Keratinocyte (primary cell): ENCODE results near the gene GAS6.

Experiments
- EZH2 ChIP-seq: IDR thresholded peaks from one replicate; pipeline ENCODE4 v1.6.1; 2012; ENCODE audit warnings: inconsistent platforms, mild to moderate bottlenecking, low read length, moderate library complexity
- TF ChIP-seq, protein P1 (sequence below), 3 experiments: IDR thresholded peaks in 1 of 3; conservative IDR thresholded peaks in 1 of 3; optimal IDR thresholded peaks in 1 of 3; 2 replicates in 2 of 3; 3 replicates in 1 of 3; pipeline versions ENCODE3 to v1.5.1; 2011; ENCODE audit warnings: low read length in 3 of 3, mild to moderate bottlenecking in 3 of 3, moderate library complexity in 2 of 3, control low read depth in 1 of 3, inconsistent platforms in 1 of 3; ENCODE audit not compliant: insufficient read depth in 2 of 3; ENCODE audit errors: extremely low read depth in 1 of 3

DNA sequence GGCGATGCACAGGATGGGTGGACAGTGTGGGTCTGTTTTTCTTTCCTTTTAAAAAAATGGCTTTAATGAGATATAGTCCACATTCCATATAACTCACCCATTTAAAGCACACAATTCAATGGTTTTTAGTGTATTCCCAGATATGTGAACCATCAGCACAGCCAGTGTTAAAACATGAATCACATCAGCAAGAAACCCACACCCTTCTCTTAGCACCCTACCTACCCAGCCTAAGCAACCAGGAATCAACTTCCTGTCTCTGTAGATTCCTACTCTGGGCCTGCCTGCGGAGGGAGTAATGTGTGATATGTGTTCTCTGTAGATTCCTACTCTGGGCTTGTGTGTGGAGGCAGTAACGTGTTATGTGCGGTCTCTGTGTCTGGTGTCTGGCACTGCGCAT is 92.9 kb downstream of the GAS6 start:
- TF ChIP-seq, protein P1, sequence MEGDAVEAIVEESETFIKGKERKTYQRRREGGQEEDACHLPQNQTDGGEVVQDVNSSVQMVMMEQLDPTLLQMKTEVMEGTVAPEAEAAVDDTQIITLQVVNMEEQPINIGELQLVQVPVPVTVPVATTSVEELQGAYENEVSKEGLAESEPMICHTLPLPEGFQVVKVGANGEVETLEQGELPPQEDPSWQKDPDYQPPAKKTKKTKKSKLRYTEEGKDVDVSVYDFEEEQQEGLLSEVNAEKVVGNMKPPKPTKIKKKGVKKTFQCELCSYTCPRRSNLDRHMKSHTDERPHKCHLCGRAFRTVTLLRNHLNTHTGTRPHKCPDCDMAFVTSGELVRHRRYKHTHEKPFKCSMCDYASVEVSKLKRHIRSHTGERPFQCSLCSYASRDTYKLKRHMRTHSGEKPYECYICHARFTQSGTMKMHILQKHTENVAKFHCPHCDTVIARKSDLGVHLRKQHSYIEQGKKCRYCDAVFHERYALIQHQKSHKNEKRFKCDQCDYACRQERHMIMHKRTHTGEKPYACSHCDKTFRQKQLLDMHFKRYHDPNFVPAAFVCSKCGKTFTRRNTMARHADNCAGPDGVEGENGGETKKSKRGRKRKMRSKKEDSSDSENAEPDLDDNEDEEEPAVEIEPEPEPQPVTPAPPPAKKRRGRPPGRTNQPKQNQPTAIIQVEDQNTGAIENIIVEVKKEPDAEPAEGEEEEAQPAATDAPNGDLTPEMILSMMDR (optimal IDR thresholded peaks at IDR 0.05 in 1 of 3, IDR thresholded peaks at IDR 0.05 in 1 of 3, conservative IDR thresholded peaks at IDR 0.05 in 1 of 3; ENCODE audit: extremely low read depth in 1 of 3, insufficient read depth in 2 of 3, low read length in 3 of 3): no peak
- no peak for TF ChIP-seq EZH2
